H9 (cell line): ENCODE data around the gene IRAK1. TPM values are rescaled to one million over a fixed set of nuclear protein-coding genes. Genes with fewer than 3 reads are reported as not detected.

Experiments
- DNase-seq: peaks from one replicate; pipeline ENCODE4 v3.0.0-alpha.2; 2017
- H2AFZ ChIP-seq: one replicate; pipeline ENCODE4 v1.6.1; 2013; ENCODE audit warnings: mild to moderate bottlenecking, low read length, control low read depth, moderate library complexity
- H2AK5ac ChIP-seq: 2 replicates; pipeline ENCODE4 v1.6.1; 2013; ENCODE audit warnings: low read length, control low read depth, mixed read lengths; ENCODE audit not compliant: insufficient read length
- H2BK120ac ChIP-seq: one replicate; pipeline ENCODE4 v1.6.1; 2013; ENCODE audit warnings: low read depth, mild to moderate bottlenecking, low read length, control low read depth, inconsistent platforms; ENCODE audit not compliant: poor library complexity, severe bottlenecking
- H2BK12ac ChIP-seq: 2 replicates; pipeline ENCODE4 v1.6.1; 2013; ENCODE audit warnings: low read length, control low read depth, mixed read lengths, low read depth; ENCODE audit not compliant: insufficient read length
- H2BK15ac ChIP-seq: 2 replicates; pipeline ENCODE4 v1.6.1; 2013; ENCODE audit warnings: low read depth, low read length, control low read depth
- H2BK20ac ChIP-seq: one replicate; pipeline ENCODE4 v1.6.1; 2013; ENCODE audit warnings: low read depth, mild to moderate bottlenecking, low read length, control low read depth, inconsistent platforms; ENCODE audit not compliant: poor library complexity, severe bottlenecking
- H2BK5ac ChIP-seq: 2 replicates; pipeline ENCODE4 v1.6.1; 2013; ENCODE audit warnings: low read length, control low read depth, mixed read lengths; ENCODE audit not compliant: insufficient read length
- H3K14ac ChIP-seq: 2 replicates; pipeline ENCODE4 v1.6.1; 2013; ENCODE audit warnings: low read length, control low read depth; ENCODE audit not compliant: insufficient read depth
- H3K18ac ChIP-seq: 2 replicates; pipeline ENCODE4 v1.6.1; 2013; ENCODE audit warnings: low read depth, mild to moderate bottlenecking, mixed read lengths, low read length, control low read depth; ENCODE audit not compliant: insufficient read length
- H3K23ac ChIP-seq: 2 replicates; pipeline ENCODE4 v1.6.1; 2013; ENCODE audit warnings: low read length, control low read depth, mixed read lengths, low read depth; ENCODE audit not compliant: insufficient read length
- H3K23me2 ChIP-seq: 2 replicates; pipeline ENCODE4 v1.6.1; 2013; ENCODE audit warnings: low read depth, mild to moderate bottlenecking, mixed read lengths, low read length, control low read depth; ENCODE audit not compliant: insufficient read length, poor library complexity, severe bottlenecking
- H3K27ac ChIP-seq: 2 replicates; pipeline ENCODE4 v1.5.1; 2013; ENCODE audit warnings: low read length, control low read depth, mixed read lengths, low read depth; ENCODE audit not compliant: insufficient read length
- H3K27me3 ChIP-seq: 2 replicates; pipeline ENCODE4 v1.6.1; 2013; ENCODE audit warnings: low read length, control low read depth, inconsistent platforms; ENCODE audit not compliant: insufficient read depth
- H3K4ac ChIP-seq: 2 replicates; pipeline ENCODE4 v1.6.1; 2013; ENCODE audit warnings: low read depth, mild to moderate bottlenecking, control low read depth, inconsistent platforms, low read length, moderate library complexity
- H3K4me1 ChIP-seq: 2 replicates; pipeline ENCODE4 v1.6.1; 2013; ENCODE audit warnings: low read length, control low read depth, inconsistent platforms; ENCODE audit not compliant: insufficient read depth
- H3K4me2 ChIP-seq: 2 replicates; pipeline ENCODE4 v1.6.1; 2013; ENCODE audit warnings: low read length, control low read depth, mixed read lengths; ENCODE audit not compliant: insufficient read length, insufficient read depth
- H3K56ac ChIP-seq: 2 replicates; pipeline ENCODE4 v1.6.1; 2013; ENCODE audit warnings: low read depth, mild to moderate bottlenecking, mixed read lengths, low read length, control low read depth; ENCODE audit not compliant: insufficient read length
- H3K79me1 ChIP-seq: 2 replicates; pipeline ENCODE4 v1.6.1; 2013; ENCODE audit warnings: low read depth, mild to moderate bottlenecking, moderate library complexity, low read length, control low read depth, inconsistent platforms; ENCODE audit not compliant: insufficient read depth, poor library complexity, severe bottlenecking
- H3K79me2 ChIP-seq: 2 replicates; pipeline ENCODE4 v1.6.1; 2013; ENCODE audit warnings: low read length, control low read depth, inconsistent platforms; ENCODE audit not compliant: insufficient read depth
- H3K9ac ChIP-seq: 2 replicates; pipeline ENCODE4 v1.6.1; 2013; ENCODE audit warnings: low read length, control low read depth, mixed read lengths; ENCODE audit not compliant: insufficient read length; ENCODE audit errors: extremely low read depth
- H3K9me3 ChIP-seq: one replicate; pipeline ENCODE4 v1.6.1; 2013; ENCODE audit warnings: low read depth, low read length, inconsistent platforms; ENCODE audit not compliant: control insufficient read depth
- H3T11ph ChIP-seq: one replicate; pipeline ENCODE4 v1.6.1; 2013; ENCODE audit warnings: mild to moderate bottlenecking, low read length, control low read depth, inconsistent platforms
- H4K20me1 ChIP-seq: one replicate; pipeline ENCODE4 v1.6.1; 2013; ENCODE audit not compliant: control insufficient read depth, insufficient read length, insufficient read depth
- H4K5ac ChIP-seq: 2 replicates; pipeline ENCODE4 v1.6.1; 2013; ENCODE audit warnings: low read depth, mild to moderate bottlenecking, mixed read lengths, low read length, control low read depth; ENCODE audit not compliant: insufficient read length
- H4K8ac ChIP-seq: replicated peaks from 2 replicates; pipeline ENCODE4 v1.6.1; 2013; ENCODE audit warnings: low read length, control low read depth, mixed read lengths, low read depth; ENCODE audit not compliant: insufficient read length
- H4K91ac ChIP-seq: 2 replicates; pipeline ENCODE4 v1.6.1; 2013; ENCODE audit warnings: low read depth, mild to moderate bottlenecking, moderate library complexity, mixed read lengths, low read length, control low read depth; ENCODE audit not compliant: insufficient read length
- H3K27ac Mint-ChIP-seq, 3 experiments: 2 replicates in 2 of 3; 3 replicates in 1 of 3; pipeline ENCODE4 v1.8.0; 2020 to 2021; ENCODE audit warnings: mixed read lengths in 3 of 3, mild to moderate bottlenecking in 1 of 3, moderate library complexity in 1 of 3
- H3K27me3 Mint-ChIP-seq: 2 replicates; pipeline ENCODE4 v1.8.0; 2021; ENCODE audit warnings: low read depth, mild to moderate bottlenecking, moderate library complexity, mixed read lengths
- H3K36me3 Mint-ChIP-seq, 3 experiments: 2 replicates in 2 of 3; 3 replicates in 1 of 3; pipeline ENCODE4 v1.8.0; 2020 to 2021; ENCODE audit warnings: low read depth in 3 of 3, mixed read lengths in 3 of 3; ENCODE audit not compliant: insufficient read depth in 1 of 3
- H3K4me1 Mint-ChIP-seq, 2 experiments: 2 replicates each; pipeline ENCODE4 v1.8.0; 2020; ENCODE audit warnings: mixed read lengths in 2 of 2
- H3K4me3 Mint-ChIP-seq, 2 experiments: 2 replicates in 1 of 2; 3 replicates in 1 of 2; pipeline ENCODE4 v1.8.0; 2020 to 2021; ENCODE audit warnings: mild to moderate bottlenecking in 2 of 2, mixed read lengths in 2 of 2, moderate library complexity in 1 of 2
- H3K9me3 Mint-ChIP-seq, 2 experiments: 2 replicates in 1 of 2; 3 replicates in 1 of 2; pipeline ENCODE4 v1.8.0; 2020; ENCODE audit warnings: mild to moderate bottlenecking in 2 of 2, mixed read lengths in 2 of 2, moderate library complexity in 1 of 2
- WGBS: extraction: QIAGEN DNeasy Blood & Tissue Kit; methylation state at CpG from one replicate; pipeline ENCODE4 v1.1.7; 2013; ENCODE audit warnings: missing lambda C conversion rate, low lambda C conversion rate, mixed read lengths; ENCODE audit not compliant: insufficient read length; ENCODE audit errors: extremely low coverage; 5-methylcytosine and 5-hydroxymethylcytosine counted together
- total RNA-seq: library from RNA; stranded (reverse); gene quantifications from 2 replicates; pipeline ENCODE4 v1.2.1, GENCODE V29; 2021
- TF ChIP-seq, protein P1 (sequence below): fragments of 200-600 bp; sonication (generic); conservative IDR thresholded peaks from 3 replicates; pipeline ENCODE4 v1.8.0; 2021; ENCODE audit warnings: antibody characterized with exemption, mild to moderate bottlenecking

IRAK1 gene
- total RNA-seq, 1 experiment from 2014 or later, result 98.4 TPM

DNA sequence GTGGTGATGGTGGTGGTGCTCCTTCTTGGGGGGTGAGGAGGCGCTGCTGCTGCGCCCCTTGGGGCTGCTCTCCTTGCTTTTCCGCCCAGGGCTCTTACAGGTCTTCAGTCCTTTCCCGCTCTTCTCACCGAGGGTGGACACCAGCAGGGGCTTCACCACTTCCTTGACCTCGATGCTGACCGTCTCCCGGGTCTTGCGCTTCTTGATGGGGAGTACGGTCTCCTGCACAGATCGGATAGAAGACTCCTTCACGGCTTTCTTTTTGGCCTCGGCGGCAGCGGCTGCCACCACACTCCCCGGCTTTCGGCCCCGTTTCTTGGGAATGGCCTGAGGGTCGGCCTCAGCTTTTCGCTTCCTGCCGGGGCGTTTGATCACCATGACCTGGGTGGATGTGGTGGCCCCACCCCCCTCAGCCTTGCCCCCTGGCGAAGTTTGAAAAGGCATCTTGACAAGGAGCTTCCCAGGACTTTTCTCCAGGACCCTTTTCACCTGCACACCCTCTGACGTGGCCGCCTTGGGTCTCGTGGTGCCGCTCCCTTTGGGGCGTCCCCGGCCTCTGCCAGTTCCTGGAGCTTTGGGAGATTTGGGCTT is 11.1 kb upstream of the IRAK1 start:
- no peak for DNase-seq
- Histone ChIP-seq H3K9ac (no peak overlapping the region), H3K4me1 (peaks cover 5% of the 10 kb centered on the region; the same call in 1 of the 2 replicates), H3T11ph (no peak overlapping the region), H2BK5ac (no peak overlapping the region), H4K20me1 (peaks cover 3% of the 10 kb centered on the region), H2AFZ (no peak overlapping the region), H3K79me1 (no peaks in the 10 kb centered on the region), H3K9me3 (peaks cover 21% of the 10 kb centered on the region), H3K27me3 (no peaks in the 10 kb centered on the region), H2BK120ac (no peak overlapping the region), H3K23me2 (no peaks in the 10 kb centered on the region), H2BK15ac (no peak overlapping the region), H4K8ac (no peak overlapping the region), H3K18ac (no peak overlapping the region), H2BK12ac (no peak overlapping the region), H4K5ac (no peak overlapping the region), H3K4me2 (no peak overlapping the region), H3K27ac (no peak overlapping the region), H2AK5ac (no peak overlapping the region), H3K23ac (no peak overlapping the region), H3K79me2 (no peaks in the 10 kb centered on the region), H3K4ac (no peak overlapping the region), H4K91ac (no peak overlapping the region), H3K56ac (no peak overlapping the region), H2BK20ac (no peak overlapping the region), H3K14ac (no peak overlapping the region)
- peaks cover 32 to 61% (median 51%) of the 10 kb centered on the region in 3 experiments for H3K36me3 Mint-ChIP-seq
- WGBS, result no CpG with 5 or more reads among the region's 29 CpGs
- peaks cover 26 to 33% of the 10 kb centered on the region in 2 experiments for H3K4me1 Mint-ChIP-seq
- TF ChIP-seq, protein P1, sequence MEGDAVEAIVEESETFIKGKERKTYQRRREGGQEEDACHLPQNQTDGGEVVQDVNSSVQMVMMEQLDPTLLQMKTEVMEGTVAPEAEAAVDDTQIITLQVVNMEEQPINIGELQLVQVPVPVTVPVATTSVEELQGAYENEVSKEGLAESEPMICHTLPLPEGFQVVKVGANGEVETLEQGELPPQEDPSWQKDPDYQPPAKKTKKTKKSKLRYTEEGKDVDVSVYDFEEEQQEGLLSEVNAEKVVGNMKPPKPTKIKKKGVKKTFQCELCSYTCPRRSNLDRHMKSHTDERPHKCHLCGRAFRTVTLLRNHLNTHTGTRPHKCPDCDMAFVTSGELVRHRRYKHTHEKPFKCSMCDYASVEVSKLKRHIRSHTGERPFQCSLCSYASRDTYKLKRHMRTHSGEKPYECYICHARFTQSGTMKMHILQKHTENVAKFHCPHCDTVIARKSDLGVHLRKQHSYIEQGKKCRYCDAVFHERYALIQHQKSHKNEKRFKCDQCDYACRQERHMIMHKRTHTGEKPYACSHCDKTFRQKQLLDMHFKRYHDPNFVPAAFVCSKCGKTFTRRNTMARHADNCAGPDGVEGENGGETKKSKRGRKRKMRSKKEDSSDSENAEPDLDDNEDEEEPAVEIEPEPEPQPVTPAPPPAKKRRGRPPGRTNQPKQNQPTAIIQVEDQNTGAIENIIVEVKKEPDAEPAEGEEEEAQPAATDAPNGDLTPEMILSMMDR, result no peak
- H3K27ac Mint-ChIP-seq, result no peak overlapping the region
- H3K9me3 Mint-ChIP-seq, result peaks cover 77 to 86% of the 10 kb centered on the region in 2 experiments
- peaks cover 5% of the 10 kb centered on the region; the same call in 1 of the 2 replicates for H3K27me3 Mint-ChIP-seq
- no peak overlapping the region for H3K4me3 Mint-ChIP-seq
